Measurements from ENCODE around the gene BTLA.

DNA sequence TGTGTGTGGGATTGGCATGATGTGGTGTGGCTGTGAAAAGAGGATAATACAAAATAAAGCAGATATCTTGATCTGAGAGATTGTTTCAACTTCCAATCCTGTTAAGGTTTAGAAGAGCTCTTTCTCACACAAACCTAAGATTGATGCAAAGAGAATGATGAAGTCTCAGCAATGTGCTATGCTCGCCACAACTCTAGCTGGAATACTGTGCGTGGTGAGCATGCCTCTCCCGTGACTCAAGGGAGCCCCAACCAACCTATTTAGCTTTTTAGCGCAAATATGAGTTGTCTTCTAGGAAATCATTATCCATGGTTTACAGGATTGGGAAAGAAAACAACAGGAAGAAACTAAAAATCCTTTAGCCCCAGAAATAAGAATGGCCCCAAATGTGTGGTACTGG lies 28.5 kb downstream of the BTLA start:
- TF ChIP-seq, protein P1, sequence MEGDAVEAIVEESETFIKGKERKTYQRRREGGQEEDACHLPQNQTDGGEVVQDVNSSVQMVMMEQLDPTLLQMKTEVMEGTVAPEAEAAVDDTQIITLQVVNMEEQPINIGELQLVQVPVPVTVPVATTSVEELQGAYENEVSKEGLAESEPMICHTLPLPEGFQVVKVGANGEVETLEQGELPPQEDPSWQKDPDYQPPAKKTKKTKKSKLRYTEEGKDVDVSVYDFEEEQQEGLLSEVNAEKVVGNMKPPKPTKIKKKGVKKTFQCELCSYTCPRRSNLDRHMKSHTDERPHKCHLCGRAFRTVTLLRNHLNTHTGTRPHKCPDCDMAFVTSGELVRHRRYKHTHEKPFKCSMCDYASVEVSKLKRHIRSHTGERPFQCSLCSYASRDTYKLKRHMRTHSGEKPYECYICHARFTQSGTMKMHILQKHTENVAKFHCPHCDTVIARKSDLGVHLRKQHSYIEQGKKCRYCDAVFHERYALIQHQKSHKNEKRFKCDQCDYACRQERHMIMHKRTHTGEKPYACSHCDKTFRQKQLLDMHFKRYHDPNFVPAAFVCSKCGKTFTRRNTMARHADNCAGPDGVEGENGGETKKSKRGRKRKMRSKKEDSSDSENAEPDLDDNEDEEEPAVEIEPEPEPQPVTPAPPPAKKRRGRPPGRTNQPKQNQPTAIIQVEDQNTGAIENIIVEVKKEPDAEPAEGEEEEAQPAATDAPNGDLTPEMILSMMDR (conservative IDR thresholded peaks at IDR 0.05; ENCODE audit: low read length): no peak
- TF ChIP-seq EZH2phosphoT487 (IDR thresholded peaks at IDR 0.05; ENCODE audit: borderline replicate concordance): no peak

All from Loucy (cell line).